GM12878 (cell line): ENCODE results near the gene SPATA31C1. TPM values are rescaled to one million over a fixed set of nuclear protein-coding genes. Genes with fewer than 3 reads are reported as not detected.

ENCODE experiments used
- ATAC-seq: fragments of 200-7000 bp; cut with Tn5 transposase; 3 replicates; pipeline ENCODE4 v1.9.1; 2020; ENCODE audit warnings: mild to moderate bottlenecking, moderate library complexity
- BruUV-seq: library from RNA; stranded (reverse); fragments of 400-500 nt; replicated peaks from 2 replicates; lab custom pipeline; 2021; lab: Mats Ljungman, UMichigan
- CTCF ChIA-PET: fragments of 300-600 bp; sonication (Branson Sonifier 250); formaldehyde crosslinking; extraction: SDS; loops from one replicate; lab custom pipeline; 2021; ENCODE audit warnings: inconsistent platforms; lab: Yijun Ruan, JAX
- POLR2A ChIA-PET: fragments of 350-600 bp; formaldehyde crosslinking; extraction: SDS; loops from one replicate; lab custom pipeline; 2021; ENCODE audit warnings: inconsistent platforms; lab: Charles Lee
- RAD21 ChIA-PET: fragments of 300-600 bp; sonication (Branson Sonifier 250); formaldehyde crosslinking; loops from one replicate; lab custom pipeline; 2023; ENCODE audit warnings: antibody characterized with exemption; ENCODE audit not compliant: unreplicated experiment; lab: Charles Lee
- SMC1A ChIA-PET: fragments of 300-600 bp; sonication (Branson Sonifier 250); formaldehyde crosslinking; loops from one replicate; lab custom pipeline; 2023; ENCODE audit not compliant: unreplicated experiment, uncharacterized antibody; lab: Charles Lee
- DNase-seq: peaks from one replicate; pipeline ENCODE4 v3.0.0-alpha.2; 2011; ENCODE audit warnings: low read depth, low spot score
- FAIRE-seq: peaks from 3 replicates; lab custom pipeline; 2011; peaks lifted over from hg19 to GRCh38; lab: Jason Lieb, UNC
- H2AFZ ChIP-seq: 2 replicates; pipeline ENCODE4 v1.6.0; 2011; ENCODE audit warnings: low read depth, low read length, control low read depth; ENCODE audit not compliant: control insufficient read depth
- H3K27ac ChIP-seq: 2 replicates; pipeline ENCODE4 v1.5.1; 2011; ENCODE audit warnings: control low read depth; ENCODE audit not compliant: control insufficient read depth, insufficient read depth
- H3K27me3 ChIP-seq, 2 experiments: replicated peaks in 1 of 2; 2 replicates each; pipeline versions ENCODE4 v1.6.0 to v1.6.1; 2011; ENCODE audit warnings: low read length in 1 of 2; ENCODE audit not compliant: control insufficient read depth in 2 of 2, insufficient read depth in 2 of 2
- H3K36me3 ChIP-seq, 2 experiments: 2 replicates each; pipeline ENCODE4 v1.5.1; 2011; ENCODE audit warnings: low read length in 1 of 2; ENCODE audit not compliant: control insufficient read depth in 2 of 2, insufficient read depth in 2 of 2
- H3K4me1 ChIP-seq: 2 replicates; pipeline ENCODE4 v1.6.1; 2011; ENCODE audit warnings: mild to moderate bottlenecking, low read length, moderate library complexity, mixed read lengths; ENCODE audit not compliant: control insufficient read depth, insufficient read depth
- H3K4me2 ChIP-seq: 2 replicates; pipeline ENCODE4 v1.6.0; 2011; ENCODE audit warnings: control low read depth; ENCODE audit not compliant: control insufficient read depth, insufficient read depth
- H3K4me3 ChIP-seq: fragments of 200-600 bp; sonication (generic); 2 replicates; pipeline ENCODE4 v1.5.1; 2016
- H3K79me2 ChIP-seq: 2 replicates; pipeline ENCODE4 v1.6.0; 2011; ENCODE audit warnings: low read length; ENCODE audit not compliant: control insufficient read depth, insufficient read depth
- H3K9ac ChIP-seq: 2 replicates; pipeline ENCODE4 v1.8.0; 2011; ENCODE audit warnings: low read length, control low read depth, mixed read lengths; ENCODE audit not compliant: control insufficient read depth, insufficient read depth
- H3K9me3 ChIP-seq: replicated peaks from 3 replicates; pipeline ENCODE4 v1.5.1; 2011; ENCODE audit warnings: mild to moderate bottlenecking, low read length; ENCODE audit not compliant: control insufficient read depth, insufficient read depth
- H4K20me1 ChIP-seq: 2 replicates; pipeline ENCODE4 v1.6.0; 2011; ENCODE audit not compliant: control insufficient read depth, insufficient read depth
- ATF7 ChIP-seq: fragments of 450-650 bp; IDR thresholded peaks from 2 replicates; pipeline ENCODE4 v1.6.1; 2016; ENCODE audit warnings: low read depth, mild to moderate bottlenecking
- CHD1 ChIP-seq: IDR thresholded peaks from 2 replicates; pipeline ENCODE4 v1.6.1; 2012; ENCODE audit warnings: low read depth, low read length, improper control_type of control experiment
- FOS ChIP-seq: IDR thresholded peaks from 3 replicates; pipeline ENCODE4 v1.6.1; 2011; ENCODE audit warnings: borderline replicate concordance; ENCODE audit not compliant: insufficient read length; ENCODE audit errors: extremely low read depth
- GABPA ChIP-seq: IDR thresholded peaks from 2 replicates; pipeline ENCODE4 v1.6.1; 2014; ENCODE audit warnings: antibody characterized with exemption, low read depth, mild to moderate bottlenecking, inconsistent platforms
- HCFC1 ChIP-seq: fragments of 150-350 bp; IDR thresholded peaks from 2 replicates; pipeline ENCODE4 v1.6.1; 2014; ENCODE audit warnings: low read length
- JUNB ChIP-seq: IDR thresholded peaks from 2 replicates; pipeline ENCODE4 v1.6.1; 2016; ENCODE audit warnings: antibody characterized with exemption, mild to moderate bottlenecking
- NFYA ChIP-seq: IDR thresholded peaks from 2 replicates; pipeline ENCODE4 v1.6.1; 2011; ENCODE audit warnings: low read depth, mild to moderate bottlenecking, low read length, improper control_type of control experiment, borderline replicate concordance
- POLR2A ChIP-seq: IDR thresholded peaks from 2 replicates; pipeline ENCODE4 v1.6.1; 2011; ENCODE audit warnings: low read depth, mild to moderate bottlenecking, low read length
- RFX5 ChIP-seq: IDR thresholded peaks from 2 replicates; pipeline ENCODE4 v1.6.1; 2011; ENCODE audit warnings: low read depth, low read length, improper control_type of control experiment
- SPI1 ChIP-seq: IDR thresholded peaks from 2 replicates; pipeline ENCODE4 v1.6.1; 2011; ENCODE audit warnings: low read depth, mild to moderate bottlenecking, low read length, moderate library complexity, borderline replicate concordance; ENCODE audit not compliant: insufficient read depth
- SREBF2 ChIP-seq: IDR thresholded peaks from 2 replicates; pipeline ENCODE4 v1.6.1; 2012; ENCODE audit warnings: mild to moderate bottlenecking, low read length
- STAT3 ChIP-seq: IDR thresholded peaks from 2 replicates; pipeline ENCODE4 v1.6.1; 2011; ENCODE audit warnings: low read depth, low read length, improper control_type of control experiment
- TCF3 ChIP-seq: IDR thresholded peaks from 2 replicates; pipeline ENCODE4 v1.6.1; 2012; ENCODE audit warnings: low read depth, mild to moderate bottlenecking, low read length, borderline replicate concordance; ENCODE audit not compliant: insufficient read depth
- TCF7 ChIP-seq: IDR thresholded peaks from 2 replicates; pipeline ENCODE4 v1.6.1; 2014; ENCODE audit warnings: antibody characterized with exemption, borderline replicate concordance
- YBX1 ChIP-seq: fragments of 450-650 bp; IDR thresholded peaks from 2 replicates; pipeline ENCODE4 v1.6.1; 2016; ENCODE audit warnings: antibody characterized with exemption
- ZNF274 ChIP-seq: IDR thresholded peaks from one replicate; pipeline ENCODE4 v1.8.0; 2011; ENCODE audit not compliant: insufficient read length, insufficient read depth
- WGBS: methylation state at CpG from one replicate; pipeline ENCODE4 v1.1.6; 2016; ENCODE audit warnings: low lambda C conversion rate; ENCODE audit not compliant: insufficient replicate concordance, insufficient coverage; ENCODE audit errors: missing lambda C conversion rate; 5-methylcytosine and 5-hydroxymethylcytosine counted together
- in situ Hi-C: fragments of 300-500 bp; cut with MboI; formaldehyde crosslinking; loops from 9 replicates; pipeline ENCODE4 v1.14.3; 2018; ENCODE audit warnings: mixed read lengths
- intact Hi-C: fragments of 100-400 bp; cut with micrococcal nuclease; formaldehyde crosslinking; loops from one replicate; pipeline ENCODE4 v1.14.2; 2022; ENCODE audit not compliant: unreplicated experiment
- polyA plus RNA-seq, 11 experiments: library from polyadenylated mRNA; depleted of rRNA in 4 of 11; unstranded in 6 of 11; stranded (reverse) in 5 of 11; fragments of >200 nt; fragmentation: Nextera tagmentation in 4 of 11; fragmentation: Illumina TruSeq in 1 of 11; extraction: Ambion mirVana in 4 of 11; extraction: Trizol in 1 of 11; gene quantifications; 1 replicate in 1 of 11; 2 replicates in 10 of 11; pipeline versions ENCODE4 v1.2.1 to v1.2.3, GENCODE V29; 2011 to 2016; ENCODE audit warnings: inconsistent platforms in 2 of 11, missing spikeins in 2 of 11, low read depth in 1 of 11
- total RNA-seq, 4 experiments: library from RNA; depleted of rRNA in 3 of 4; stranded (reverse); fragments of >200 nt in 3 of 4; fragmentation: Illumina TruSeq in 1 of 4; extraction: Trizol in 1 of 4; gene quantifications; 2 replicates each; pipeline versions ENCODE4 v1.2.1 to v1.2.3, GENCODE V29; 2013 to 2021
- TF ChIP-seq, protein P1 (sequence below): fragments of 450-650 bp; formaldehyde crosslinking; IDR thresholded peaks from 2 replicates; pipeline ENCODE4 v1.4.0; 2020; ENCODE audit warnings: mild to moderate bottlenecking, moderate library complexity
- TF ChIP-seq, protein P2 (sequence below): IDR thresholded peaks from 2 replicates; pipeline ENCODE4 v1.6.1; 2012; ENCODE audit warnings: mild to moderate bottlenecking, low read depth, low read length
- TF ChIP-seq, protein P3 (sequence below): IDR thresholded peaks from 2 replicates; pipeline ENCODE4 v1.6.1; 2012; ENCODE audit warnings: low read depth, low read length, improper control_type of control experiment

The SPATA31C1 gene
- total and polyA plus RNA-seq, 10 of the 15 experiments (the other 5 are each of a cell fraction or from before 2014, with no cell fraction given) = not detected

DNA sequence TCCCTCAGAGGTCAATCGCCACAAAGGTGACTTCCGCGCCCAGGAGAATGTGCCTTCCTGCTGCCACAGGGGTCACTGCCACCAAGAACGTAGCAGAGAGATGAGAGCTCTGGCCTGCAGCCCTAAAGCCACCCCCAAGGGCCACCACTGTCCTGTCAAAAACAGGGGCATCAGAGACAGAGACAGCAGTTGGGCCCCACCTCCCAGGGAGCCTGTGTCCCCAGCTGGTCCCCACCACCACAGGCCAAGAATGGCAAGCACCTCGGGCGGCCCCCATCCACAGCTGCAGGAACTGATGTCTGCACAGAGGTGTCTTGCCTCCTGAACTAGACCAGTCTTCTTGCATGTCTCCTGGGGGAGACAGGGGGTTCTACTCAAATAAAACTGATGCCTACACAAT, 29.3 kb upstream of the SPATA31C1 start:
- H3K79me2 ChIP-seq = no peaks in the 10 kb centered on the region
- WGBS = 3% methylated on average over 6 of the region's 6 CpGs
- ATAC-seq = no peak
- no peaks in the 10 kb centered on the region for H3K4me1 ChIP-seq
- no TSS peak for BruUV-seq
- RAD21 ChIA-PET = no interaction called here
- no peak overlapping the region for H3K4me3 ChIP-seq
- SMC1A ChIA-PET = no interaction called here
- H4K20me1 ChIP-seq = no peaks in the 10 kb centered on the region
- in situ Hi-C loops = no loop called here
- H2AFZ ChIP-seq = no peak overlapping the region
- FAIRE-seq = no peak
- no peak overlapping the region for H3K27ac ChIP-seq
- H3K9ac ChIP-seq = no peak overlapping the region
- H3K36me3 ChIP-seq = no peaks in the 10 kb centered on the region
- no peaks in the 10 kb centered on the region for H3K27me3 ChIP-seq
- no peak for DNase-seq
- POLR2A ChIA-PET = no interaction called here
- CTCF ChIA-PET = no interaction called here
- TF ChIP-seq POLR2A = no peak
- no peak for TF ChIP-seq RFX5
- no peak for TF ChIP-seq SPI1
- TF ChIP-seq HCFC1 = no peak
- TF ChIP-seq TCF3 = no peak
- no peak for TF ChIP-seq GABPA
- TF ChIP-seq, protein P1, sequence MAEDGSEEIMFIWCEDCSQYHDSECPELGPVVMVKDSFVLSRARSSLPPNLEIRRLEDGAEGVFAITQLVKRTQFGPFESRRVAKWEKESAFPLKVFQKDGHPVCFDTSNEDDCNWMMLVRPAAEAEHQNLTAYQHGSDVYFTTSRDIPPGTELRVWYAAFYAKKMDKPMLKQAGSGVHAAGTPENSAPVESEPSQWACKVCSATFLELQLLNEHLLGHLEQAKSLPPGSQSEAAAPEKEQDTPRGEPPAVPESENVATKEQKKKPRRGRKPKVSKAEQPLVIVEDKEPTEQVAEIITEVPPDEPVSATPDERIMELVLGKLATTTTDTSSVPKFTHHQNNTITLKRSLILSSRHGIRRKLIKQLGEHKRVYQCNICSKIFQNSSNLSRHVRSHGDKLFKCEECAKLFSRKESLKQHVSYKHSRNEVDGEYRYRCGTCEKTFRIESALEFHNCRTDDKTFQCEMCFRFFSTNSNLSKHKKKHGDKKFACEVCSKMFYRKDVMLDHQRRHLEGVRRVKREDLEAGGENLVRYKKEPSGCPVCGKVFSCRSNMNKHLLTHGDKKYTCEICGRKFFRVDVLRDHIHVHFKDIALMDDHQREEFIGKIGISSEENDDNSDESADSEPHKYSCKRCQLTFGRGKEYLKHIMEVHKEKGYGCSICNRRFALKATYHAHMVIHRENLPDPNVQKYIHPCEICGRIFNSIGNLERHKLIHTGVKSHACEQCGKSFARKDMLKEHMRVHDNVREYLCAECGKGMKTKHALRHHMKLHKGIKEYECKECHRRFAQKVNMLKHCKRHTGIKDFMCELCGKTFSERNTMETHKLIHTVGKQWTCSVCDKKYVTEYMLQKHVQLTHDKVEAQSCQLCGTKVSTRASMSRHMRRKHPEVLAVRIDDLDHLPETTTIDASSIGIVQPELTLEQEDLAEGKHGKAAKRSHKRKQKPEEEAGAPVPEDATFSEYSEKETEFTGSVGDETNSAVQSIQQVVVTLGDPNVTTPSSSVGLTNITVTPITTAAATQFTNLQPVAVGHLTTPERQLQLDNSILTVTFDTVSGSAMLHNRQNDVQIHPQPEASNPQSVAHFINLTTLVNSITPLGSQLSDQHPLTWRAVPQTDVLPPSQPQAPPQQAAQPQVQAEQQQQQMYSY (CRISPR knock-in tag) = no peak
- TF ChIP-seq YBX1 = no peak
- TF ChIP-seq NFYA = no peak
- no peak for TF ChIP-seq SREBF2
- TF ChIP-seq ZNF274 = no peak
- TF ChIP-seq, protein P2, sequence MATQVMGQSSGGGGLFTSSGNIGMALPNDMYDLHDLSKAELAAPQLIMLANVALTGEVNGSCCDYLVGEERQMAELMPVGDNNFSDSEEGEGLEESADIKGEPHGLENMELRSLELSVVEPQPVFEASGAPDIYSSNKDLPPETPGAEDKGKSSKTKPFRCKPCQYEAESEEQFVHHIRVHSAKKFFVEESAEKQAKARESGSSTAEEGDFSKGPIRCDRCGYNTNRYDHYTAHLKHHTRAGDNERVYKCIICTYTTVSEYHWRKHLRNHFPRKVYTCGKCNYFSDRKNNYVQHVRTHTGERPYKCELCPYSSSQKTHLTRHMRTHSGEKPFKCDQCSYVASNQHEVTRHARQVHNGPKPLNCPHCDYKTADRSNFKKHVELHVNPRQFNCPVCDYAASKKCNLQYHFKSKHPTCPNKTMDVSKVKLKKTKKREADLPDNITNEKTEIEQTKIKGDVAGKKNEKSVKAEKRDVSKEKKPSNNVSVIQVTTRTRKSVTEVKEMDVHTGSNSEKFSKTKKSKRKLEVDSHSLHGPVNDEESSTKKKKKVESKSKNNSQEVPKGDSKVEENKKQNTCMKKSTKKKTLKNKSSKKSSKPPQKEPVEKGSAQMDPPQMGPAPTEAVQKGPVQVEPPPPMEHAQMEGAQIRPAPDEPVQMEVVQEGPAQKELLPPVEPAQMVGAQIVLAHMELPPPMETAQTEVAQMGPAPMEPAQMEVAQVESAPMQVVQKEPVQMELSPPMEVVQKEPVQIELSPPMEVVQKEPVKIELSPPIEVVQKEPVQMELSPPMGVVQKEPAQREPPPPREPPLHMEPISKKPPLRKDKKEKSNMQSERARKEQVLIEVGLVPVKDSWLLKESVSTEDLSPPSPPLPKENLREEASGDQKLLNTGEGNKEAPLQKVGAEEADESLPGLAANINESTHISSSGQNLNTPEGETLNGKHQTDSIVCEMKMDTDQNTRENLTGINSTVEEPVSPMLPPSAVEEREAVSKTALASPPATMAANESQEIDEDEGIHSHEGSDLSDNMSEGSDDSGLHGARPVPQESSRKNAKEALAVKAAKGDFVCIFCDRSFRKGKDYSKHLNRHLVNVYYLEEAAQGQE = no peak
- no peak for TF ChIP-seq STAT3
- TF ChIP-seq ATF7 = no peak
- TF ChIP-seq CHD1 = no peak
- TF ChIP-seq FOS = no peak
- TF ChIP-seq TCF7 = no peak
- TF ChIP-seq, protein P3, sequence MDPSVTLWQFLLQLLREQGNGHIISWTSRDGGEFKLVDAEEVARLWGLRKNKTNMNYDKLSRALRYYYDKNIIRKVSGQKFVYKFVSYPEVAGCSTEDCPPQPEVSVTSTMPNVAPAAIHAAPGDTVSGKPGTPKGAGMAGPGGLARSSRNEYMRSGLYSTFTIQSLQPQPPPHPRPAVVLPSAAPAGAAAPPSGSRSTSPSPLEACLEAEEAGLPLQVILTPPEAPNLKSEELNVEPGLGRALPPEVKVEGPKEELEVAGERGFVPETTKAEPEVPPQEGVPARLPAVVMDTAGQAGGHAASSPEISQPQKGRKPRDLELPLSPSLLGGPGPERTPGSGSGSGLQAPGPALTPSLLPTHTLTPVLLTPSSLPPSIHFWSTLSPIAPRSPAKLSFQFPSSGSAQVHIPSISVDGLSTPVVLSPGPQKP = no peak
- no peak for TF ChIP-seq JUNB
- intact Hi-C loops = no loop called here
- no peak overlapping the region for H3K4me2 ChIP-seq
- no peaks in the 10 kb centered on the region for H3K9me3 ChIP-seq
